ENCODE results near the gene PARP15.
"Not testable (repeated sequence)": the region's sequence is repeated elsewhere in the genome, so short reads cannot be mapped to it uniquely, and the experiment has no call there.

The PARP15 gene

GRCh38 chr3:122577409-122578031 is at the start of gene PARP15:
Gene PARP15 (plus strand): TSS chr3:122577650. CDS start chr3:122577668, 18 bp downstream.
- DNase-seq = peak; percentile 50

DNA sequence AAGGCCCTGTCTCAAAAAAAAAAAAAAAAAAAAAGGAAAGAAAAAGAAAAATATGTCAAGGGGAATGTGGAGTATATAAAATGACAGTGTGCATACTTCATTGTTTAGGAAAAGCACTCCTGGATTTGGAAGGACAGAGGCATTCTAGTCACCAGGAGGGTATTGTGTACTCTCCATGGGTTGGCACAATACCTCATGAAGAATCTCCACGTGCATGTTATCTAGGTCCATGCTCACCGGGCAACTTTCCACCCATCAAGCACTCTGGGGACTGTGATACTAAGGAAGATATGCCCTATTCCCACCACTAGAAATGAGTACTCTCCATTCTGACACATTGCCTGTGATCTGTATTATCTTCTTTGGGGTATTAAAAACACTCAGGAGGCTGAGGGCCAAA is 47.3 kb upstream of the PARP15 start:
- no peak for DNase-seq

DNA sequence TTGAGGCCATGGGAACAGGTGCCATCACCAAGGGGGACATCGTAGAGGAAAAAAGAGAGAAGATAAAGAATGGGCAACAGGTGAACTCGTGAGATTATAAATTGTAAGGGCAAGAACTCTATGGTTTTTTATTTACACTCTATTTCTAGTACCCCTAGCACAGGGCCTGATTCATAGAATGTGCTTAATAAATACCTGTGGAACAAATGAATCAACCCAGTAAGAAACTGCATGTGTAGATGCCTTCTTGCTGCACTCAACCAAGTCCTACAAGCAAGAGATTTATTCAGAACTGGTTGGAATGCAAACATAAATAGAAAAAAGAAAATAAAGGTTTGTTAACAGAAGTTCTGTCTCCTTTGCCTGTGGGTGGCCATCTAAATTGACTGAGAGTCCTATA is 44.0 kb upstream of the PARP15 start:
- DNase-seq = no peak

GRCh38 chr3:122533931-122534334 is 43.5 kb upstream of the PARP15 start:
- DNase-seq = no peak

DNA sequence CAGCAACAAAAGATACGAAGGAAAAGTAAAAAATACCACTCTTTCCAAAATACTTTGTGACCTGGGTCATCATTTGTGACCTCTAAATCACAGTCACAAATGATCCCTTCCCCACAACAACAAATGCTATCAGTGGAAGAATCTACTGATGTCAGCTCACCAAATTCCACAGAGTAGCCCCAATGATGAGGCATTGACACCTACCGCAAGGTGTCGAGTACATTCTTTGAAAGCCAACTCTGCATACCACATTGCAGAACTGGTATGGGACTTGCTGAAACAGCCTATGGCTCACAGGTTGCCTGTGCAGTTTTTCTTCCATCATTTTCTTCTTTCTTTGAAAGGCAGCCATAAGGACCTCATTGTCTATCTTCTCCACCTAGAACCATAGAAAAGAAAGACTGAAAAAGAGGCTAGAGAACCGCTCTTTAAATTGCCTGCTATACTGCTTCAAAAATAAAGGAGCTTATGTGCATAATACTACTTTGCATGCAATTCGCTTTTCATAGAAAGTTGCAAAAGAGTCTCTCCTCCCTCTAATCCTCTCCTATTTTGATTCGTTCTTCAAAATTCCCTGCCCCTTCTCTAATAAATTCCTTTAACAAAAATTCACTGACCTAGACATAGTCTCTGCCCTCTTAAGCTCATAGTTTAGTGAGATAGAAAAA is 41.4 kb upstream of the PARP15 start:
- no peak for DNase-seq

GRCh38 chr3:122536632-122537001 is 40.8 kb upstream of the PARP15 start:
- DNase-seq = no peak

GRCh38 chr3:122538956-122539490 is 38.4 kb upstream of the PARP15 start:
- no peak for DNase-seq

DNA sequence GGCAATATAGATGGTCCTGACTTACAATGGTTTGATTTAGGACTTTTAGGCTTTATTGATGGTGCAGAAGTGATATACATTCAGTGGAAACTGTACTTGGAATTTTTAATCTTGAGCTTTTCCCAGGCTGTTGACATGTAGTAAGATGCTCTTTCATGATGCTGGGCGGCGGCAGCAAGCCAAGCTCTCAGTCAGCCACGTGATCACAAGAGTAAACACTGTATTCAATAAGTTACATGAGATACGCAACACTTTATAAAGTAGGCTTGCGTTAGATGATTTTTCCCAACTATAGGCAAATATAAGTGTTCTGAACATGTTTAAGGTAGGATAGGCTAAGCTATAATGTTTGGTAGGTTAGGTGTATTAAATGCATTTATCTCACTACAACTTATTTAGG is 31.3 kb upstream of the PARP15 start:
- DNase-seq = no peak

GRCh38 chr3:122548076-122548475 is 29.4 kb upstream of the PARP15 start:
- DNase-seq = no peak

GRCh38 chr3:122548619-122549018 is 28.8 kb upstream of the PARP15 start:
- no peak for DNase-seq

- DNase-seq = no peak
These were observed 24.3 kb upstream of the PARP15 start for GRCh38 chr3:122553171-122553570.

DNA sequence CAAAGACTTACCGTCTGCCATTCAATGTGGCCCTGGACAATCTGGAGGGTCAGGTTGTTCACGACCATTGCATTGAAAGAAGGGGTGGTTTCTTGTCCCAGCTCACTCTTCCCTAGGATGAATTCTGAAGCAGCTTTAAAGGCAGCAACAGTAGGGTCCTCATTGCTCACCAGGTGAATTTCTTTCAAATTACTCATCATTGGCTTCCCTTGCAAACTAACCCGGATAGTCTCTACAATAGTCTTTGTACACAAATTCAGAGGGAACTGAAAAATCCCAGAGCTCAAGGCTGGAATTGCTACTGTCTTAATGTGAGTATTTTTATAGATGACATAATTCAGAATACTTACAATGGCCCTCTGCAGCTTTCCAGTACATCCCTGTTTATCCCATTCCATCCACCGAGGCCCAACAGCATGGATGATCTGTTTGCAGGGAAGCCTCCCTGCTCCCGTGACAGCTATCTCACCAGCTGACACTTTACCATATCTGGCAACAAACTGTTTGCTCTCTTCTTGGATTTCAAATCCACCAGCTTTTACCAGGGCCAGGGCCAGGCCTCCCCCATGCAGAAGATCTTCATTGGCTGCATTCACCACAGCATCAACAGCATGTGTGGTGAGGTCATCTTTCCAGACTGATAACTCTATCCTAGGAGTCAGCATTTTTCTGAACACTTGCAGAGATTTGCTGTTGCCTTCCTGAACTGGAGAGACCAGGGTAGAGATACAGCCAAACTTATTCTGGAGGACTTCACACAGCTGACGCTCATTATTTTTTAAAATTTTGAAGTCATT is 22.0 kb upstream of the PARP15 start:
- DNase-seq = no peak

DNA sequence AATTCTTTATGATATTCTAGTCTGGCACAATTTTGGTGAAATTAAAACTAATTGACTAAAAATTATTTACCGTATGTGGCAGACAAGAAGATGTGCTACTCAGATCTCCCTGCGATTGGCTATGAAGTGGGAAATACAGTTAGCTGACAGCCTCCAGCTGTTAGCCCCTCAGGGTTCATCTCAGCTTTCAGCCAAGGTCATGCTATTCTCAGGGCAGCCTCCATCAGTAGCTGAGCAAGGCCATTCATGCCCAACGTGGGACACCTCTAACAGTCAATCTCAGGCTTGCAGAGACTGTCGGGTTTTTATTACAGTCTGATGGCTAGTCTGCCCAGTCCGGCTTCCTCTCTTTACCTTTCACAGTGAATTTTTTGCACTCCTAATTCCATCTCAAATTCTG is 20.1 kb upstream of the PARP15 start:
- no peak for DNase-seq

DNA sequence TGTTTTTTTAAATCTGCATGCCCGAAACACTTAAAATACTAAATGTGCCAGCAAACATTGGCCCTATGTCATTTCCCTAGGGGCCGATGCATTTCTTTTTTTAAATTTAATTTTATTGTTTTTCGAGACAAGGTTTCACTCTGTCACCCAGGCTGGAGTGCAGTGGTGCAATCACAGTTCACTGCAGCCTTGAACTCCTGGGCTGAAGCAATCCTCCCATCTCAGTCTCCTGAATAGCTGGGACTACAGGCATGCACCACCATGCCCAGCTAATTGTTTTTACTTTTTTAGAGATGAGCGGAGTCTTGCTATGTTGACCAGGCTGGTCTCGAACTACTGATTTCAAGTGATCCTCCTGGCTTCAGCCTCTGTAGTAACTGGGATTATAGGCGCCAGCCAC is 18.8 kb upstream of the PARP15 start:
- DNase-seq = no peak

DNA sequence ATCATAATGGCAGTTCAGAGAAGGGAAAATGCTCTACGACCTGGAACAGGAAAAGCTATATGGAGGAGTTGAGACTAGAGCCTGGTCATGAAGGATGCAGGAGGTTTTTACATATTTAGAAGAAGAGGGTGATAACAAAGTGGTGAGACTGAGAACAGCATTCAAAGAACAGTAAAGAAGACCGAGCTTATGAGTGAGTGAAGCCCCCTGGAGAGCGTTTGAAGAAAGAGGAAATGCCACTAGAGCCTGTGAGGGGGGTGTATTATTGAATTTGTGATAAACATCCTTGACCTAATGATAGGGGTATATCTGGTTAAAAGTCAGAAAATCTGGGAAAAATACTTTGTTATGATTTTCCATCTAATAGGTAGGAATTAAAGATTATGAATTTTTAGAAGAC is 17.5 kb upstream of the PARP15 start:
- DNase-seq = no peak

GRCh38 chr3:122560680-122561079 is 16.8 kb upstream of the PARP15 start:
- DNase-seq = no peak

DNA sequence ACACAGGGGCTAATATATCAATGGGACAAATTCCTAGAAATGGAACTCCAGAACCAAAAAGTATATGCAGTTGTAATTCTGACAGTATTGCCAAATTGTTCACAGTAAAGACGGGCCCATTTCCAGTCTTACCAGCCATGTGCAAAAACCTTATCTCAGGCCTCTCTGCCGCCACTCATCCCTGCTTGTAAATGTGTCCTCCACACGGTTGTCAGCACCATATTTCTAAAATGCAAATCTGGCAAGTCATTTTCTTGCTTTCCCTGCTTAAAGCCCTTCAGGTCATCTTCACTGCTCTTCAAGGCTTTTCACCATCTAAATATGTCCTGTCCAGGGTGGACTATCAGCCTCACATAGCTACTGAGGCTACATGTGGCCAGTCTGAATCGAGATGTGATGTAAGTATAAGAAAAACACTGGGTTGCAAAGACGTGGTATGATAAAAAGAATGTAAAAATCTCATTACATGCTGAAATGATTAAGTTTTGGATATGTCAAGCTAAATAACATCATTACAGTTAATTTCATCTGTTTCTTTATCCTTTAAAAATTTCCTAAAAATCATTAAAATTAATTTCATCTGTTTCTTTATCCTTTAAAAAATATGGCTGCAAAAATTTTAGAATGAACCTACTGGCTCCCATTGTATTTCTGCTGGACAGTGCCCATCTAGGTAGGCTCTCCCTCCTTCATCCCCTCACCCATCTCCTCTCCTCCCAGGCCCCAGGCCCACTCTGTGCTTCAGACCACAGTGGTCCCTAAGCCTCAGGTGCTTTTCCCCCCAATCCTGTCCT is 14.3 kb upstream of the PARP15 start:
- DNase-seq = no peak

- DNase-seq = no peak
These were observed 13.8 kb upstream of the PARP15 start for GRCh38 chr3:122563717-122564025.

DNA sequence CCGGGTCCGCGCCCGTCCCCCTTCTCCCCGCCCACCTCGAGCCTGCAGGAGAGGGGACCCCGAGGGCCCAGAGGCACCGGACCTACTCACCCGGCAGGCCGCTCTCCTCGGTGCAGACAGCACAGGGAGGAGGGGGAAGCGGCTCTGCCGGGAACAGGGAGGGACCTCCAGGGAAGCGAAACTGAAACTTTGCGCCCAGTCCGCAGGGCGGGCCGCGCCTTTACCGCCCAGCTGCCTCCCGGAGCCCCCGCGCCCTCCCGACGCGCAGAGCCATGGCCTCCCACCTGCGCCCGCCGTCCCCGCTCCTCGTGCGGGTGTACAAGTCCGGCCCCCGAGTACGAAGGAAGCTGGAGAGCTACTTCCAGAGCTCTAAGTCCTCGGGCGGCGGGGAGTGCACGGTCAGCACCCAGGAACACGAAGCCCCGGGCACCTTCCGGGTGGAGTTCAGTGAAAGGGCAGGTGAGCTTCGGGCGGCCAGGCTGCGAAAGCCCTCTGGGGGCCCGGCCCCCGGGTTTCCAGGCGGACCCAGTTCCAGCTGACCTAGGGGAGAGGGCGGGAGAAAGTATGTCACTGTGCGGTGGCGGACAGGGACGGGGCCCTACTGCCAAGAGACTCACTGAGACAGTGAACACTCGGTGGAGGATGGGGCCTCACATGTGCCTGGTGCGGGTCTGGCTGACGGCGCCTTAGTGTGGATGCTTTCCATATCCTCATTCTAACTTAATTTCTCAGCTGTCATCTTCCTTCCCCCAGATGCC is 13.1 kb upstream of the PARP15 start, which contains the start of the genes DTX3L and PARP9:
Gene DTX3L, plus strand, starts transcription at position 184 of the 758 bp plus-strand sequence. Its CDS starts 89 bp downstream, at position 273.
Gene PARP9, minus strand, starts transcription at position 146 of the 758 bp plus-strand sequence. CDS start 4,680 bp downstream, outside the sequence.
- peak; percentile 81 for DNase-seq

DNA sequence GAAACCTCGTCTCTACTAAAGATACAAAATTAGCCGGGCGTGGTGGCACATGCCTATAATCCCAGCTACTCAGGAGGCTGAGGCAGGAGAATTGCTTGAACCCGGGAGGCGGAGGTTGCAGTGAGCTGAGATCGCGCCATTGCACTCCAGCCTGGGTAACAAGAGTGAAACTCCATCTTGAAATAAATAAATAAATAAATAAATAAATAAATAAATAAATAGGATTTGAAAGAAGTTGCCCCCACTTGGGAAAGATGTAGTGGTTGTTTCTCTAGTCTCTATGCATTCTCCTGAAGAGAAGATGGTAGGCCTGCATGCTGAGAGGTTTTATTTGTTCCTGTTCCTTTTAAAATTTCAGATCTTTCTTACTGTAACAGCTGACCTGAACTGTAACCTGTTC is 9.3 kb upstream of the PARP15 start:
- DNase-seq = not testable (repeated sequence)

GRCh38 chr3:122568755-122569154 is 8.7 kb upstream of the PARP15 start:
- DNase-seq = no peak

DNA sequence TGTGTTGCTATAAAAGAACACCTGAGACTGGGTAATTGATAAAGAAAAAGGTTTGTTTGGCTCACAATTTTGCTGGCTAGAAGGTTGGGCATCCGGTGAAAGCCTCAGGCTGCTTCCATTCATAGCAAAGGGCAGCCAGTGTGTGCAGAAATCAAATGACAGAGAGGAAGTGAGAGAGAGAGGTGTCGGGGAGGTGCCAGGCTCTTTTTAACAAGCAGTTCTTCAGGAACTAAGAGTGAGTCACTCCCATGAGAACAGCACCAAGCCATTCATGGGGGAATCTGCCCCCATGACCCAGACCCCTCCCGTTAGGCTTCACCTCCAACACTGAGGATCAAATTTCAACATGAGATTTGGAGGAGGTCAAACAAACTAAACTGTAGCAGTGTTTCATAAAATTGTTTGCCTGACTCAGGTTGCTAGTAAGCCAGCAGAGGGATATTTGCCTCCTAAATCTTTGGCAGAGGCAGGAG is 4.5 kb upstream of the PARP15 start:
- no peak for DNase-seq
